Tibial nerve (tissue), 4 donors: Measurements from ENCODE around the gene QSOX1. TPM values are rescaled to one million over a fixed set of nuclear protein-coding genes. Genes with fewer than 3 reads are reported as not detected.

Experiments
- DNase-seq, 2 donors: peaks; one replicate each; pipeline ENCODE4 v3.0.0-alpha.2; 2019; ENCODE audit warnings: low spot score in 2 of 2
- H3K27ac ChIP-seq, 4 donors: fragments of 200-600 bp; sonication (generic) in 3 of 4; one replicate each; pipeline ENCODE4 v1.5.1; 2017 to 2019; ENCODE audit warnings: mild to moderate bottlenecking in 1 of 4
- H3K27me3 ChIP-seq, 2 donors: fragments of 200-600 bp; sonication (generic) in 1 of 2; one replicate each; pipeline versions ENCODE4 v1.5.1 to v1.6.0; 2017 to 2019
- H3K36me3 ChIP-seq, 3 donors: fragments of 200-600 bp; sonication (generic); one replicate each; pipeline ENCODE4 v1.5.1; 2018 to 2019
- H3K4me1 ChIP-seq, 4 donors: fragments of 200-600 bp; sonication (generic) in 3 of 4; one replicate each; pipeline ENCODE4 v1.5.1; 2017 to 2019
- H3K4me3 ChIP-seq, 4 donors: fragments of 200-600 bp; sonication (generic) in 3 of 4; one replicate each; pipeline ENCODE4 v1.5.1; 2017 to 2019; ENCODE audit warnings: mild to moderate bottlenecking in 1 of 4, moderate library complexity in 1 of 4
- H3K9me3 ChIP-seq, 4 donors: fragments of 200-600 bp; sonication (generic) in 3 of 4; one replicate each; pipeline ENCODE4 v1.5.1; 2017 to 2019
- EP300 ChIP-seq, 2 donors: sonication (generic); formaldehyde crosslinking; IDR thresholded peaks; one replicate each; pipeline ENCODE4 v1.6.1; 2017; ENCODE audit warnings: antibody characterized with exemption in 2 of 2, mild to moderate bottlenecking in 1 of 2
- POLR2A ChIP-seq, 2 donors: fragments of 450-650 bp; IDR thresholded peaks; one replicate each; pipeline ENCODE4 v1.6.1; 2017; ENCODE audit warnings: antibody characterized with exemption in 2 of 2, mild to moderate bottlenecking in 2 of 2, moderate library complexity in 2 of 2
- WGBS, 2 donors: methylation state at CpG; one replicate each; pipeline ENCODE4 v1.1.5; 2018; 5-methylcytosine and 5-hydroxymethylcytosine counted together
- total RNA-seq, 4 donors: library from RNA; depleted of rRNA; stranded (reverse); fragments of >200 nt; gene quantifications; one replicate each; pipeline ENCODE4 v1.1.0, GENCODE V29; 2016
- TF ChIP-seq, protein P1 (sequence below), 5 experiments: fragments of 200-600 bp in 3 of 5; fragments of 450-650 bp in 2 of 5; sonication (generic) in 3 of 5; IDR thresholded peaks; one replicate each; pipeline ENCODE4 v1.5.1; 2016 to 2019; ENCODE audit warnings: antibody characterized with exemption in 5 of 5, mild to moderate bottlenecking in 3 of 5, moderate library complexity in 2 of 5

The QSOX1 gene
- total RNA-seq, 4 donors from 2014 or later: 41.0 to 55.5 (median 50.7) TPM

DNA sequence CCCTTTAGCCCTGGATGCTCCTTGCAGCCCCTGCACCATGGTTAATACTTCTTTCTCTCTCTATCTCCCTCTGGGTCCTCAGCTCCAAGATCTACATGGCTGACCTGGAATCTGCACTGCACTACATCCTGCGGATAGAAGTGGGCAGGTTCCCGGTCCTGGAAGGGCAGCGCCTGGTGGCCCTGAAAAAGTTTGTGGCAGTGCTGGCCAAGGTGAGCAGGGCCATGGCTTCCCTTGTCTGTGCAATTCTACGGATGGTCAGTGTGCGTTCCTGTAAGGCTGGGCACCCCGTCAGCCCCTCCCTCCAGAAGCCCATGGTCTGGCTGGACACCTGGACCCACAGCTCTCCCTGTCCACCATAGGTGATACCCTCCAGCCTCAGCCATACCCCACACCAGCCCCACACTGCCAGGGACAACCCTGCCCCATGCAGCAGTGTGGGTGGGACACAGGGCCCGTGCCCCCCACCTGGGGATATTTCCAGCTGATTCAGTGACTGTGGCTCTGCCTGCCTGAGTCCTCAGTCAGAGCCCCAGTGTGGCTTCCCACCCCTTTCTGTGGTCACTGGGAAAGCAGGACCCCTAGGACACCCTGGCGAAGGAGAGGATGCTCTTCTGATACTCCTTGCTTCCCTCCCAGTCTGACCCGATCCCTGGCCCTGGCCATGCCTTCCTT, 31.4 kb downstream of the QSOX1 start:
- H3K27me3 ChIP-seq: no peaks in the 10 kb centered on the region
- no peak overlapping the region for H3K27ac ChIP-seq
- no peaks in the 10 kb centered on the region for H3K9me3 ChIP-seq
- H3K4me1 ChIP-seq: no peaks in the 10 kb centered on the region
- TF ChIP-seq EP300 (IDR thresholded peaks at IDR 0.05) (no peak), POLR2A (IDR thresholded peaks at IDR 0.05) (no peak)
- TF ChIP-seq, protein P1, sequence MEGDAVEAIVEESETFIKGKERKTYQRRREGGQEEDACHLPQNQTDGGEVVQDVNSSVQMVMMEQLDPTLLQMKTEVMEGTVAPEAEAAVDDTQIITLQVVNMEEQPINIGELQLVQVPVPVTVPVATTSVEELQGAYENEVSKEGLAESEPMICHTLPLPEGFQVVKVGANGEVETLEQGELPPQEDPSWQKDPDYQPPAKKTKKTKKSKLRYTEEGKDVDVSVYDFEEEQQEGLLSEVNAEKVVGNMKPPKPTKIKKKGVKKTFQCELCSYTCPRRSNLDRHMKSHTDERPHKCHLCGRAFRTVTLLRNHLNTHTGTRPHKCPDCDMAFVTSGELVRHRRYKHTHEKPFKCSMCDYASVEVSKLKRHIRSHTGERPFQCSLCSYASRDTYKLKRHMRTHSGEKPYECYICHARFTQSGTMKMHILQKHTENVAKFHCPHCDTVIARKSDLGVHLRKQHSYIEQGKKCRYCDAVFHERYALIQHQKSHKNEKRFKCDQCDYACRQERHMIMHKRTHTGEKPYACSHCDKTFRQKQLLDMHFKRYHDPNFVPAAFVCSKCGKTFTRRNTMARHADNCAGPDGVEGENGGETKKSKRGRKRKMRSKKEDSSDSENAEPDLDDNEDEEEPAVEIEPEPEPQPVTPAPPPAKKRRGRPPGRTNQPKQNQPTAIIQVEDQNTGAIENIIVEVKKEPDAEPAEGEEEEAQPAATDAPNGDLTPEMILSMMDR (IDR thresholded peaks at IDR 0.05): no peak
- H3K4me3 ChIP-seq: no peak overlapping the region
- WGBS, 2 donors: 91 to 96% methylated on average over 8 of the region's 9 CpGs
- peaks cover 0 to 93% (median 4%) of the 10 kb centered on the region in 3 donors for H3K36me3 ChIP-seq
- no peak for DNase-seq

DNA sequence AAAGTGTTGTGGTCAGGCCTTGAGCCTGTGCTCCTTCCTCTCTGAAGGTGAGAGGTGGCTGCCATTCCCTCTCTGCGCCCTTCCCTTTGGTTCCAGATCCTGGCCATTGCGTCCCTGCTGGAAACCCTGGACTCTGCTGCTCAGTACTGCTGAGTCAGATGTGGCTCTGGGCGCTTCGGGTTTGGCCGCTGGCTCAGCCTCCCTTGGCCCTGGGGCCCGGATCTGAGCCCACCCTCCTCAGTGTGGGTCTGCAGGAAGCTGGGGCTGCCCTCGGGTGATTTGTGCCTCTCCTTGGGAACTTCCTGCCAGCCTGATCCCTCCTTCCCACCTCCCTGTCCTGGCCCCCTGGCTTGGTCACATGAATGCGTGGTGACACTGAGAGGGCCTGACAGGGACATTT, 32.2 kb downstream of the QSOX1 start:
- WGBS, 2 donors: 45 to 55% methylated on average over 8 of the region's 8 CpGs
- H3K27ac ChIP-seq: no peak overlapping the region
- peaks cover 0 to 97% (median 4%) of the 10 kb centered on the region in 3 donors for H3K36me3 ChIP-seq
- no peaks in the 10 kb centered on the region for H3K9me3 ChIP-seq
- H3K4me3 ChIP-seq: no peak overlapping the region
- no peak for DNase-seq
- TF ChIP-seq, protein P1 (IDR thresholded peaks at IDR 0.05): no peak
- TF ChIP-seq EP300 (IDR thresholded peaks at IDR 0.05) (no peak), POLR2A (IDR thresholded peaks at IDR 0.05) (no peak)
- H3K4me1 ChIP-seq: no peaks in the 10 kb centered on the region
- no peaks in the 10 kb centered on the region for H3K27me3 ChIP-seq

DNA sequence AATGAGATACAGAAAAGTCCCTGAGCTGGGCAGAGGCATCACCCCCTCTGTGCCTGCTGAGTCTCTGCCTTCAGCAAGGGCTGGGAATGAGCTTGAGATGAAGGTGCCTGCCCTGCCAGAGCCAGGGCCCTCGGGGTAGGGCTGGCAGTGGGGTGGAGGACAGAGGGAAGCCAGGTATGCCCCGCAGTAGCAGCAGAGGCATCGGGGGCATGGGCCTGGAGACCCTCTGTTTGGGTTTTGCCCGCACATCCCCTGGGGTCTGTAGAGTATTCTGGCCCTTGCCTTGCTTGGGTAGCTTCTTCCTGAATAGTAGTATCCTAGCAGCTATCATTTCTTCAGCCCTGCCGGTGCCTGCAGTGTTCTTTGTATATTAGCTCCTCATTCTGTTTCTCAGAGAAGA, 33.0 kb downstream of the QSOX1 start:
- Histone ChIP-seq H3K27me3 (no peaks in the 10 kb centered on the region), H3K4me3 (no peak overlapping the region), H3K4me1 (no peaks in the 10 kb centered on the region), H3K9me3 (no peaks in the 10 kb centered on the region), H3K27ac (no peak overlapping the region), H3K36me3 (peaks cover 0 to 97% (median 0%) of the 10 kb centered on the region in 3 donors)
- 87 to 93% methylated on average over 5 of the region's 5 CpGs for WGBS, 2 donors
- no peak for DNase-seq
- TF ChIP-seq EP300 (IDR thresholded peaks at IDR 0.05) (no peak), POLR2A (IDR thresholded peaks at IDR 0.05) (no peak)
- TF ChIP-seq, protein P1 (IDR thresholded peaks at IDR 0.05): no peak

DNA sequence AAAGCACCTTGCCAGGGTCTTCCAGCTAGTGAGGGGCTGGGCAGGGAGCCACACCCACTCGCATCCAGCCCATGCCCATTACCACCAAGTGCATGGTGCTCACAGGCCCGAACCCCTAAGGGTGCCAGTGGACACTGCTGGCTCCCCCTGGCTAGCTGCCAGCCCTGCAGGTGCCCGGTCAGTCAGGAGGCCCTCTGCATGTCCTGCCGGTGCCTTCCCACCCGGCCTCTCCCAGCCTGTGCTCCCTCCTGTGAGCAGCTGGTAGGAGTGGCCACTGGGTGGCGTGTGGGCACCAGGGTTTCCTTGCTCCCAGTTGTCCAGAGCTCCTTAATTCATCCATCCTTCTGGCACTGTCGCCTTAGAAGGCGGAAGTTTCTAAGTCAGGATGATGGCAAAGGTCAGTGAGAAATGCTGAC, 33.4 kb downstream of the QSOX1 start:
- Histone ChIP-seq H3K27ac (no peak overlapping the region), H3K36me3 (peaks cover 0 to 97% (median 0%) of the 10 kb centered on the region in 3 donors), H3K27me3 (no peaks in the 10 kb centered on the region), H3K4me3 (no peak overlapping the region), H3K9me3 (no peaks in the 10 kb centered on the region), H3K4me1 (no peaks in the 10 kb centered on the region)
- WGBS, 2 donors: 29 to 36% methylated on average over 8 of the region's 8 CpGs
- TF ChIP-seq, protein P1 (IDR thresholded peaks at IDR 0.05): peak; percentile 35 to 64 (median 50)
- no peak for TF ChIP-seq POLR2A (IDR thresholded peaks at IDR 0.05)
- no peak for TF ChIP-seq EP300 (IDR thresholded peaks at IDR 0.05)
- peak; percentile 19 to 23 for DNase-seq

DNA sequence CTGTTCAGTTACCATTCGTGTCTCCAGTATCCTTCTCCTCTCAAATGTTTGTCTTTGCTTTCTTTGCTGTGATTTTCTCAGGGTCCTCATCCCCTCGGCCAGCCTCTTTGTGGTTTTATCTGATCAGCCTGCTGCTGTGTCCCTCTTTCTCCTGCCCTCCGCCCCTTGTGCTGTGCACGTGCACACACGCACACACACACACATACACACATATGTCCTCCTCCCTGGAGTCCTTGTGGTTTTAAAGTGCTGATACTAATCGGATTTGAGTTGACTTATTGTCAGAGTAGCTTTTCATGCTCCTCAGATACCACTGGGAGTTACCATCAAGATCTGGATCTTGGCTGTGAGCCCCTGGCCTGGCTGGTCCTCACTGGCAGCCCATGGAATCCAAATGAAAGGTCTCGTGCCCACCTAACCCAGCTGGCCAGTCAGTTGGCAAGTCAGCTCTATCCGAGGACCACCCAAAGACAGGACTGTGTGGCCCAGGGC, 34.1 kb downstream of the QSOX1 start:
- 75 to 85% methylated on average over 6 to 7 of the region's 8 CpGs for WGBS, 2 donors
- TF ChIP-seq EP300 (IDR thresholded peaks at IDR 0.05) (no peak), POLR2A (IDR thresholded peaks at IDR 0.05) (no peak)
- TF ChIP-seq, protein P1 (IDR thresholded peaks at IDR 0.05): no peak
- Histone ChIP-seq H3K4me3 (no peak overlapping the region), H3K36me3 (peaks cover 0 to 97% (median 0%) of the 10 kb centered on the region in 3 donors), H3K9me3 (no peaks in the 10 kb centered on the region), H3K27me3 (no peaks in the 10 kb centered on the region), H3K27ac (no peak overlapping the region), H3K4me1 (no peaks in the 10 kb centered on the region)
- DNase-seq: no peak
